ENCODE results near the gene POLR2F. TPM values are rescaled to one million over a fixed set of nuclear protein-coding genes. Genes with fewer than 3 reads are reported as not detected.

Gene POLR2F
- total RNA-seq, 1 donor from 2014 or later = 81.1 TPM

- H3K27me3 Mint-ChIP-seq (ENCODE audit: unreplicated experiment) = no peaks in the 10 kb centered on the region
- no peaks in the 10 kb centered on the region for H3K9me3 Mint-ChIP-seq (ENCODE audit: unreplicated experiment)
- TF ChIP-seq CTCF (IDR thresholded peaks at IDR 0.05) = no peak
- H3K36me3 Mint-ChIP-seq (ENCODE audit: unreplicated experiment) = peaks cover 45% of the 10 kb centered on the region
- H3K27ac Mint-ChIP-seq (ENCODE audit: unreplicated experiment) = no peak overlapping the region
- DNase-seq (ENCODE audit: extremely low spot score, unreplicated experiment) = no peak
- H3K4me1 Mint-ChIP-seq (ENCODE audit: unreplicated experiment) = peaks cover 7% of the 10 kb centered on the region
- no peak overlapping the region for H3K4me3 Mint-ChIP-seq (ENCODE audit: unreplicated experiment)
These were observed 5.8 kb downstream of the POLR2F start for GRCh38 chr22:37959231-37959825.

GRCh38 chr22:37961062-37961461 lies 7.6 kb downstream of the POLR2F start:
- H3K4me1 Mint-ChIP-seq (ENCODE audit: unreplicated experiment) = peaks cover 7% of the 10 kb centered on the region
- no peak for TF ChIP-seq CTCF (IDR thresholded peaks at IDR 0.05)
- H3K36me3 Mint-ChIP-seq (ENCODE audit: unreplicated experiment) = peaks cover 51% of the 10 kb centered on the region

GRCh38 chr22:37965940-37966664 lies 12.6 kb downstream of the POLR2F start:
- Mint-ChIP-seq H3K4me3 (ENCODE audit: unreplicated experiment) (no peak overlapping the region), H3K4me1 (ENCODE audit: unreplicated experiment) (peaks cover 8% of the 10 kb centered on the region), H3K27ac (ENCODE audit: unreplicated experiment) (peak overlapping the region; percentile 54), H3K36me3 (ENCODE audit: unreplicated experiment) (peaks cover 38% of the 10 kb centered on the region), H3K27me3 (ENCODE audit: unreplicated experiment) (no peaks in the 10 kb centered on the region), H3K9me3 (ENCODE audit: unreplicated experiment) (no peaks in the 10 kb centered on the region)
- TF ChIP-seq CTCF (IDR thresholded peaks at IDR 0.05) = no peak
- no peak for DNase-seq (ENCODE audit: extremely low spot score, unreplicated experiment)

More at GRCh38 chr22:37961062-37961461, 7.6 kb downstream of the POLR2F start:
- DNase-seq (ENCODE audit: extremely low spot score, unreplicated experiment) = no peak
- Mint-ChIP-seq H3K27me3 (ENCODE audit: unreplicated experiment) (no peaks in the 10 kb centered on the region), H3K27ac (ENCODE audit: unreplicated experiment) (no peak overlapping the region), H3K4me3 (ENCODE audit: unreplicated experiment) (no peak overlapping the region), H3K9me3 (ENCODE audit: unreplicated experiment) (no peaks in the 10 kb centered on the region)

GRCh38 chr22:37967147-37967546 lies 13.6 kb downstream of the POLR2F start:
- no peak for DNase-seq (ENCODE audit: extremely low spot score, unreplicated experiment)
- Mint-ChIP-seq H3K27ac (ENCODE audit: unreplicated experiment) (no peak overlapping the region), H3K27me3 (ENCODE audit: unreplicated experiment) (no peaks in the 10 kb centered on the region), H3K36me3 (ENCODE audit: unreplicated experiment) (peaks cover 30% of the 10 kb centered on the region), H3K4me3 (ENCODE audit: unreplicated experiment) (no peak overlapping the region), H3K4me1 (ENCODE audit: unreplicated experiment) (peaks cover 8% of the 10 kb centered on the region), H3K9me3 (ENCODE audit: unreplicated experiment) (no peaks in the 10 kb centered on the region)
- no peak for TF ChIP-seq CTCF (IDR thresholded peaks at IDR 0.05)

- no peak for DNase-seq (ENCODE audit: extremely low spot score, unreplicated experiment)
- peaks cover 26% of the 10 kb centered on the region for H3K36me3 Mint-ChIP-seq (ENCODE audit: unreplicated experiment)
- H3K4me3 Mint-ChIP-seq (ENCODE audit: unreplicated experiment) = no peak overlapping the region
- no peaks in the 10 kb centered on the region for H3K27me3 Mint-ChIP-seq (ENCODE audit: unreplicated experiment)
- H3K9me3 Mint-ChIP-seq (ENCODE audit: unreplicated experiment) = no peaks in the 10 kb centered on the region
- H3K27ac Mint-ChIP-seq (ENCODE audit: unreplicated experiment) = no peak overlapping the region
- TF ChIP-seq CTCF (IDR thresholded peaks at IDR 0.05) = no peak
- H3K4me1 Mint-ChIP-seq (ENCODE audit: unreplicated experiment) = peaks cover 8% of the 10 kb centered on the region
These were observed 14.3 kb downstream of the POLR2F start for GRCh38 chr22:37967637-37968451.

All from osteocyte (in vitro differentiated cells).